HepG2 (cell line): ENCODE measurements around the gene CDK5RAP1. TPM values are rescaled to one million over a fixed set of nuclear protein-coding genes. Genes with fewer than 3 reads are reported as not detected.
A peak's percentile ranks its signal among the peaks of the same experiment; 100 is the strongest.

ENCODE experiments used
- ARNT ChIP-seq: fragments of 450-650 bp; IDR thresholded peaks from 2 replicates; pipeline ENCODE4 v1.6.1; 2017
- DNMT3B ChIP-seq: conservative IDR thresholded peaks from 2 replicates; pipeline ENCODE4 v1.6.1; 2016; ENCODE audit warnings: missing biosample characterization, control low read depth
- ERF ChIP-seq: IDR thresholded peaks from 2 replicates; pipeline ENCODE4 v1.6.1; 2018; ENCODE audit warnings: missing biosample characterization, missing genetic modification reagents
- IRX3 ChIP-seq: sonication (generic); formaldehyde crosslinking; IDR thresholded peaks from 2 replicates; pipeline ENCODE4 v1.8.1; 2023; ENCODE audit warnings: mild to moderate bottlenecking, low read depth, missing genetic modification reagents, borderline replicate concordance
- JARID2 ChIP-seq: sonication (generic); formaldehyde crosslinking; IDR thresholded peaks from 2 replicates; pipeline ENCODE4 v1.8.1; 2023; ENCODE audit warnings: missing genetic modification reagents, inconsistent platforms; ENCODE audit not compliant: insufficient replicate concordance
- MEF2D ChIP-seq: sonication (generic); formaldehyde crosslinking; IDR thresholded peaks from 2 replicates; pipeline ENCODE4 v1.5.1; 2020; ENCODE audit warnings: mild to moderate bottlenecking, missing genetic modification reagents
- MIER2 ChIP-seq: IDR thresholded peaks from 2 replicates; pipeline ENCODE4 v1.6.1; 2016; ENCODE audit warnings: missing biosample characterization, missing genetic modification reagents
- MXD4 ChIP-seq: IDR thresholded peaks from 2 replicates; pipeline ENCODE4 v1.6.1; 2016; ENCODE audit warnings: mild to moderate bottlenecking, missing biosample characterization, missing genetic modification reagents
- MYC ChIP-seq: sonication (generic); formaldehyde crosslinking; IDR thresholded peaks from 2 replicates; pipeline ENCODE4 v1.9.0; 2021; ENCODE audit warnings: missing genetic modification reagents, borderline replicate concordance
- MYPOP ChIP-seq: sonication (generic); formaldehyde crosslinking; IDR thresholded peaks from 2 replicates; pipeline ENCODE4 v1.8.1; 2023; ENCODE audit warnings: mild to moderate bottlenecking, moderate library complexity, missing genetic modification reagents
- MZF1 ChIP-seq: sonication (generic); formaldehyde crosslinking; IDR thresholded peaks from 2 replicates; pipeline ENCODE4 v1.8.1; 2023; ENCODE audit warnings: mild to moderate bottlenecking, missing genetic modification reagents, borderline replicate concordance
- NCOA5 ChIP-seq: sonication (generic); formaldehyde crosslinking; IDR thresholded peaks from 2 replicates; pipeline ENCODE4 v1.4.0; 2020; ENCODE audit warnings: missing genetic modification reagents
- NFATC3 ChIP-seq: sonication (generic); formaldehyde crosslinking; IDR thresholded peaks from 2 replicates; pipeline ENCODE4 v1.5.1; 2020; ENCODE audit warnings: mild to moderate bottlenecking, missing genetic modification reagents
- RBFOX2 ChIP-seq: fragments of 200-400 bp; formaldehyde crosslinking; IDR thresholded peaks from 2 replicates; pipeline ENCODE4 v1.6.1; 2017; ENCODE audit warnings: low read depth, mild to moderate bottlenecking, low read length
- RORA ChIP-seq: sonication (generic); formaldehyde crosslinking; IDR thresholded peaks from 2 replicates; pipeline ENCODE4 v1.5.0; 2020; ENCODE audit warnings: mild to moderate bottlenecking, missing genetic modification reagents, moderate library complexity
- RXRA ChIP-seq: sonication (generic); formaldehyde crosslinking; IDR thresholded peaks from 2 replicates; pipeline ENCODE4 v1.5.1; 2020; ENCODE audit warnings: missing genetic modification reagents
- SRY ChIP-seq: sonication (generic); formaldehyde crosslinking; IDR thresholded peaks from 2 replicates; pipeline ENCODE4 v1.8.0; 2022; ENCODE audit warnings: mild to moderate bottlenecking, missing genetic modification reagents
- TP53 ChIP-seq: sonication (generic); formaldehyde crosslinking; conservative IDR thresholded peaks from 2 replicates; pipeline ENCODE4 v1.4.0; 2020; ENCODE audit warnings: missing genetic modification reagents
- ZBTB1 ChIP-seq: sonication (generic); formaldehyde crosslinking; IDR thresholded peaks from 2 replicates; pipeline ENCODE4 v1.4.0; 2020; ENCODE audit warnings: missing genetic modification reagents, borderline replicate concordance
- ZBTB43 ChIP-seq: sonication (generic); formaldehyde crosslinking; conservative IDR thresholded peaks from 2 replicates; pipeline ENCODE4 v1.4.0; 2020; ENCODE audit warnings: missing genetic modification reagents
- ZNF160 ChIP-seq: sonication (generic); formaldehyde crosslinking; IDR thresholded peaks from 2 replicates; pipeline ENCODE4 v1.8.0; 2022; ENCODE audit warnings: mild to moderate bottlenecking, inconsistent platforms, missing genetic modification reagents
- ZNF225 ChIP-seq: sonication (generic); formaldehyde crosslinking; IDR thresholded peaks from 2 replicates; pipeline ENCODE4 v1.4.0; 2020; ENCODE audit warnings: mild to moderate bottlenecking, missing genetic modification reagents
- ZNF230 ChIP-seq: sonication (generic); formaldehyde crosslinking; IDR thresholded peaks from 2 replicates; pipeline ENCODE4 v1.4.0; 2020; ENCODE audit warnings: mild to moderate bottlenecking, missing genetic modification reagents
- ZNF451 ChIP-seq: sonication (generic); formaldehyde crosslinking; IDR thresholded peaks from 2 replicates; pipeline ENCODE4 v1.5.0; 2020; ENCODE audit warnings: mild to moderate bottlenecking, missing genetic modification reagents
- ZNF510 ChIP-seq: sonication (generic); formaldehyde crosslinking; IDR thresholded peaks from 2 replicates; pipeline ENCODE4 v1.4.0; 2020; ENCODE audit warnings: low read depth, mild to moderate bottlenecking, missing genetic modification reagents
- ZNF629 ChIP-seq: sonication (generic); formaldehyde crosslinking; conservative IDR thresholded peaks from 2 replicates; pipeline ENCODE4 v1.5.0; 2020; ENCODE audit warnings: missing genetic modification reagents
- ZNF850 ChIP-seq: sonication (generic); formaldehyde crosslinking; conservative IDR thresholded peaks from 2 replicates; pipeline ENCODE4 v1.9.0; 2021; ENCODE audit warnings: mild to moderate bottlenecking, missing genetic modification reagents
- polyA plus RNA-seq, 8 experiments: library from polyadenylated mRNA; depleted of rRNA in 3 of 8; stranded (reverse) in 7 of 8; unstranded in 1 of 8; fragments of >200 nt; fragmentation: Illumina TruSeq in 4 of 8; extraction: Trizol in 4 of 8; gene quantifications; 2 replicates each; pipeline versions ENCODE4 v1.2.1 to v1.2.3, GENCODE V29; 2011 to 2016; ENCODE audit warnings: low read depth in 4 of 8, missing spikeins in 1 of 8, mixed read lengths in 1 of 8; ENCODE audit not compliant: insufficient read depth in 1 of 8
- total RNA-seq, 5 experiments: library from RNA; depleted of rRNA; stranded (reverse); fragments of >200 nt; fragmentation: Illumina TruSeq; extraction: Trizol; gene quantifications; 2 replicates each; pipeline ENCODE4 v1.2.3, GENCODE V29; 2016; ENCODE audit warnings: low read depth in 1 of 5
- TF ChIP-seq, protein P1 (sequence below): sonication (generic); formaldehyde crosslinking; IDR thresholded peaks from 2 replicates; pipeline ENCODE4 v1.8.1; 2023; ENCODE audit warnings: mild to moderate bottlenecking, inconsistent platforms, moderate library complexity, missing genetic modification reagents, borderline replicate concordance
- TF ChIP-seq, protein P2 (sequence below): sonication (generic); formaldehyde crosslinking; IDR thresholded peaks from 2 replicates; pipeline ENCODE4 v1.5.0; 2020; ENCODE audit warnings: missing genetic modification reagents, mild to moderate bottlenecking, borderline replicate concordance

The CDK5RAP1 gene
- total and polyA plus RNA-seq, 2 of the 13 experiments (the other 11 are each of a cell fraction or from before 2014, with no cell fraction given), result 53.6 to 98.2 TPM

DNA sequence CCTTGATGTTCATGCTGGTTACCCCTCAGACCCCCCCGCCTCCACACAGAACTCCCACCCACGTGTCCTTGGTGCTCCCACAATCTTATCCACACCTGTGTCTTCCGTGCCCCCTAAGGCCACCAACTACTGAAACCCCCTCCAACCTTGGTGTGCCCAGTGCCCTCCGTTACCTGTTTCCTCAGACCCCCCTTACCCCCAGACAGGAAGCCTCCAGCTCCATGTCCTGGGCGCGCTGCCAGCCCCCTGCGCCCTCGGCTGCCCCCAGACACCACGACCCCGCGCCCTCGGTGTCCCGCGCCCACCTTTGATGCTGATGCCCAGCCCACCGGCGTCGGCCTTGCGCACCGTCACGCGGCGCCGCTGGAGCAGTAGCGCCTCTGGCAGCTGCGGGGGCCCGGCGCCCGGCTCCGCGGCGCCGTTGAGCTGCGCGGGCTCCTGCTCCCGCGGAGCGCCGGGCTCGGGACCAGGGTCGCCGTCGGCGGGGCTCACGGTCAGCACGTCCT lies 41.7 kb upstream of the CDK5RAP1 start (continued):
- TF ChIP-seq IRX3 (CRISPR knock-in tag) (0 out of 2 replicates have a peak, but pooled peaks have one; percentile 21), NCOA5 (CRISPR knock-in tag) (no peak), ERF (CRISPR knock-in tag) (no peak), ZBTB43 (CRISPR knock-in tag) (no peak), TP53 (no peak), DNMT3B (CRISPR knock-in tag) (no peak), MZF1 (CRISPR knock-in tag) (0 out of 2 replicates have a peak, but pooled peaks have one; percentile 46), ZNF160 (no peak), NFATC3 (CRISPR knock-in tag) (no peak), ZNF850 (CRISPR knock-in tag) (no peak), MYC (no peak), ZNF451 (no peak), ARNT (no peak), ZNF225 (CRISPR knock-in tag) (no peak), RXRA (CRISPR knock-in tag) (no peak; the same call in 1 of the 2 replicates), MXD4 (CRISPR knock-in tag) (no peak), ZNF230 (no peak), SRY (CRISPR knock-in tag) (no peak), MYPOP (CRISPR knock-in tag) (no peak), ZNF510 (CRISPR knock-in tag) (no peak), RORA (CRISPR knock-in tag) (no peak), ZBTB1 (CRISPR knock-in tag) (no peak), MIER2 (CRISPR knock-in tag) (no peak), RBFOX2 (no peak), MEF2D (CRISPR knock-in tag) (0 out of 2 replicates have a peak, but pooled peaks have one; percentile 16), ZNF629 (CRISPR knock-in tag) (no peak), JARID2 (no peak)
- TF ChIP-seq, protein P1, sequence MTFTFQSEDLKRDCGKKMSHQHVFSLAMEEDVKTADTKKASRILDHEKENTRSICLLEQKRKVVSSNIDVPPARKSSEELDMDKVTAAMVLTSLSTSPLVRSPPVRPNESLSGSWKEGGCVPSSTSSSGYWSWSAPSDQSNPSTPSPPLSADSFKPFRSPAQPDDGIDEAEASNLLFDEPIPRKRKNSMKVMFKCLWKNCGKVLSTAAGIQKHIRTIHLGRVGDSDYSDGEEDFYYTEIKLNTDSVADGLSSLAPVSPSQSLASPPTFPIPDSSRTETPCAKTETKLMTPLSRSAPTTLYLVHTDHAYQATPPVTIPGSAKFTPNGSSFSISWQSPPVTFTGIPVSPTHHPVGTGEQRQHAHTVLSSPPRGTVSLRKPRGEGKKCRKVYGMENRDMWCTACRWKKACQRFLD (CRISPR knock-in tag), result no peak
- TF ChIP-seq, protein P2, sequence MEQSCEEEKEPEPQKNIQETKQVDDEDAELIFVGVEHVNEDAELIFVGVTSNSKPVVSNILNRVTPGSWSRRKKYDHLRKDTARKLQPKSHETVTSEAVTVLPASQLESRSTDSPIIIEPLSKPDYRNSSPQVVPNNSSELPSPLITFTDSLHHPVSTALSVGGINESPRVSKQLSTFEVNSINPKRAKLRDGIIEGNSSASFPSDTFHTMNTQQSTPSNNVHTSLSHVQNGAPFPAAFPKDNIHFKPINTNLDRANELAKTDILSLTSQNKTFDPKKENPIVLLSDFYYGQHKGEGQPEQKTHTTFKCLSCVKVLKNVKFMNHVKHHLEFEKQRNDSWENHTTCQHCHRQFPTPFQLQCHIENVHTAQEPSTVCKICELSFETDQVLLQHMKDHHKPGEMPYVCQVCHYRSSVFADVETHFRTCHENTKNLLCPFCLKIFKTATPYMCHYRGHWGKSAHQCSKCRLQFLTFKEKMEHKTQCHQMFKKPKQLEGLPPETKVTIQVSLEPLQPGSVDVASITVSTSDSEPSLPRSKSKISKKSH, result peak; percentile 42; the same call in 1 of the 2 replicates
